T-helper 22 cell (primary cell): ENCODE results near the gene CEACAM21.
"Not testable (repeated sequence)": the region's sequence is repeated elsewhere in the genome, so short reads cannot be mapped to it uniquely, and the experiment has no call there.

Experiments
- DNase-seq: peaks from one replicate; pipeline ENCODE4 v3.0.0-alpha.2; 2020; ENCODE audit warnings: low read depth

Gene CEACAM21

DNA sequence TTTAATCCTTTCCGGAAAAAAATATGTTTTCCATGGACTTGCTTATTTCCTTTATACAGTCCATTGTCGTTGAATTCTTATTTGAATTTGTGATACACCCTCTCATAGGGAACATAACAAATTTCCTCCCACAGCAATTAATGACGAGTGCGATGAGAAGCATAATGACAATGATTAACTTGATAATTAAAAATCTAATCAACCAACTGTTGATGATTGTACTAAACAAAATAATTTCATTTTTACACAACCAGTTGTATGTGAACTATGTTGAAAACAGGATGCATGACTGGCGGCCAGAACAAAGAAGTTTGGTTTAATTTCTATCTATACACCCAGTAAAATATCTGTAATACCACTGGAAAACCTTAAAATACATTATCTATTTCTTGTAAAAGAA is 26.1 kb upstream of the CEACAM21 start:
- no peak for DNase-seq

GRCh38 chr19:41551212-41551610 is 24.8 kb upstream of the CEACAM21 start:
- no peak for DNase-seq

- DNase-seq = no peak
Observed at GRCh38 chr19:41551711-41552110, 24.3 kb upstream of the CEACAM21 start.

DNA sequence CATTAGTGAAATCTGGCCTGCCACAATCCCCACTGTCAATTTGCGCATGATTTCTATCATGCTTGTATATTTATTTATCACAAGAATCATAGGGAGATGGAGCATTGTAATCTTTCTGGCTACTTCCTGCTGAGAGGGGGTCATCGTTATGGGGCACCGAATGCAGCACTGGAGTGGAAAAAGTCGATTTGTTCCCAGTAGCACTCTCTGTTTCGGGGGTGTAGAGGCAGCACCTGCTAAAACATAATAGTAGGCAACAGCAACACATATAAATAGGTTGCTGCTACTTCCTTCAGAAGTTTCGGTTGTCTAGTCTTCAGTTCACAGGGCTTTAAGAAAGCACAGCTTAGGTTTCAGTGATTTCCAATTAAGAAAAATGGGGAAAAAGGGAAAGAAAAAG is 23.4 kb upstream of the CEACAM21 start:
- no peak for DNase-seq

DNA sequence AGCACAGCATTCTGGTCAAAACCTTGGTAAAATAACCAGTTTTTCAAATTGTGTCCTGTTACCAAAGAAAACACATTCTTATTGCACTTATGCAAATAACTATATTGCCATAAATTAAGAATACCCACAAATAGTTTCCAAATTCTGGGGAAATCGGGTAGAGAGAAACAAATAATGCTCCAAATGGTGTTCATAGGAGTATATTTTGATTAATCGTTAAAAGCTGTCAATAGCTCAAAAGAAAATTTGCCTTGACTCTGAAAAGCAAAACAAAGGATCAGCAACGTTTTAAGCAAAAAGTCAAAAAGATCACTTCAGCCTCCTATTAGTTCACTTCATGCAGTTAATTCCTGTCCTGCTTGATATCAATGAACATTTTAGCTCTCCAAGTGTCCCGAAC is 22.2 kb upstream of the CEACAM21 start:
- DNase-seq = no peak

GRCh38 chr19:41554907-41555306 is 21.1 kb upstream of the CEACAM21 start:
- DNase-seq = peak; percentile 28

DNA sequence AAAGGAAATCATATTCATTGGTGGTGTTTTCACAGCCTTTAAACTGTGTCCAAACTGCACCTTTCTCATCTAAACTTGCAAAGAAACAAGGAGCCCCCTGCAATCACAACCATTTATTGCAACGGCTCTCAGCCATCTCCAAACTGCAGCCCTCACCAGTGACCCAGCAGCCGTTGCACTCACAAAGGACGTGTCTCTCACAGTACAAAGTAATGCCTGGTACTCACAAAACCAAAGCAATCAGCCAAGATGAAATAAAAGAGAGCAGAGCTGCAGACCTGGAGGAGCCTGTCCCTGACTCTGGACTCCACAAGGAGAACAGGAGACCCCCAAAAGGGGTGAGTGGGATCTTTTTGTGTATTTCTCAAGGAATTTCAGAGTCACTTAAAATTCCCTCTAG is 20.2 kb upstream of the CEACAM21 start:
- DNase-seq = no peak

DNA sequence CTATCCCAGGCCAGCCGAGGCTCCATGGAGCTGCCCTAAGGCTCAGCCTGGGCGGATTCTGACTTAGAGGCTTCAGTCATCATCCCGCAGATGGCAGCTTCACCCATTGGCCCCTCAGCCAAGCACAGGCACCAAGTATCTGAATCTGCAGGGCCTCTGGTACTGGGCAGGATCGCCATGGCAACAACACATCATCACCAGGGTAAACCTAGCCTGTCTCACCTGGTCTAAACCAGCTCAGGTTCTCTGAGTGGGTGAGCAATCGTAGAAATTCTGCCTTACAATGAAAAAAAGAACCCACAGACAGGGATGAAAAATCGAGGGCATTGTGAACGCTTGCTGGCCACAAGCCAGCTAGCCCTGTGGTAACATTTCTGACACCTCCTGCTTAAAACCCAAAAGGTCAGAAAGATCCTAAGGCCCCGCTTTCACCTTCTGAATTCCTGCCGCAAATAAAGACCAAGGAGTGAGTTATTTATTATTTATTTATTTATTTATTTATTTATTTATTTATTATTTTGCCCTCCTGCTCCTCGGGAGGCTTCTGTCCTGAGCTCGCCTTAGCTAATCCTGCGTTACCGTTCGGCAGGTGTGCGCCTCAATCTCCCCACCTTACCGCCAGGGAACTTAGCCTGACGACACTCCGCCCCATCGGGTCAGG is 12.0 kb upstream of the CEACAM21 start:
- peak; percentile 44 for DNase-seq

GRCh38 chr19:41564515-41565378 is 11.2 kb upstream of the CEACAM21 start:
- DNase-seq = no peak

DNA sequence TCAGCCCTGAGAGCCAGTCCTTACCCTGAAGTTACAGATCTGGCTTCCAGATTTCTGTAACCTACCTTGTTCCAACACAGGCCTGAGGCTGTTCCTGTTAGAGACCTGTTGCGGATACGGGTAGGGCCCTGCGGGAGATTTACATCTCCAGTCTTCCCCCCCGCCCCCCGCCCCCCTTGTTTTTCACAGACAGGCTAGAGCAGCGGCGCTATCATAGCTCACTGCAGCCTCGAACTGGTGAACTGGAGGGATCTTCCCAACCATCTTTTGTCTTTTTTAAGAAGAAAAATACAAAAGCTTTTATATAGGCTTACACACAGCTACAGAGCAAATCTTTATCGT is 10.6 kb upstream of the CEACAM21 start:
- no peak for DNase-seq

DNA sequence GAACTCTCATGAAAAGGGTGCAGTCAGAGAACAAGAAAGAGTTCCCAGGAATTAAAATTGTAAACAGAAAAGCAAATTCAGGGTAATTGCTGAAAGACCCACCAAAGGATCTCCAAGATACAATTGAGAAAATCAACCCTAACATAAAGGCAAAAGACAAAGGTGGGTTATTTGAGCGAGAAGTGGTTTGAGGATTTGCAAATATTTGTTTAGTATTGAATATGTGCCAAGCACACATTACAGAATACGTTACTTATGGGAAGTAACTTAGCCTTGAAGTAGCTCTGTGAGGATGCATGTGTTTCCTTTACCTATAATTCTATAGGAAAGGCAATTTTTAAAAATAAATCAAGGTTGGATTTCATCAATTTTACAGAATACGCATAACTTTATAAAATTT is 10.0 kb upstream of the CEACAM21 start:
- no peak for DNase-seq

DNA sequence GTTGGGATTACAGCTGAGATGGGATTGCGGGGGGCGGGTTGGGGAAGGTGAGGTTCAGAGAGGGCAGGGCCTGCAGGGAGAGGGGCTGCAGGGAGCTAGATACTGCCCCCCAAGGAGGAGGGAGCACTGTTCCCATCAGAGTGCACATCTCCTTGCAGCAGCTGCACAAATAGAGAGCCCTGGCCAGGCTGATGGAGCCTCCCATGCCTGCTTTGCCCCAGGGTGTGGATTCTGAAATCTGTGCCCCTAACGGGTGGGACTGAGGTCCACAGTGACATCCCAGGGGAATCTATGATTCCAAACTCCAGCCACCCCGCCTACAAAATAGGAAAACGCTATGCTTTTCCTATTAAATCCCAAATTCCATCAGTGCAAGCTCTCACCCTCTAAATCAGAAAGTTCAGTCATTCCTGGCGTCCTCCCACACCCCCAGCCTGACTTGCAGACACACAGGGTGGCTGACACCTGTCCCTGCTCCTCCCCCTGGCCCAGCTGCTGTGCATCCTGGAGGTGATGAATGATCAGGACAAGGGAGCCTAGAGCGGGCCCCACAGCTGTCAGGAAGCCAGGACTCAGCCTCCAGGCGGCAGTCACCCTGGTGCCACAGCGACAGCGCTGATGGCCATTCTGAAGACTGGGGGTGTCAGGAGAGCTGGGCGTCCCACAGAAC is 6.3 kb upstream of the CEACAM21 start:
- DNase-seq = no peak

DNA sequence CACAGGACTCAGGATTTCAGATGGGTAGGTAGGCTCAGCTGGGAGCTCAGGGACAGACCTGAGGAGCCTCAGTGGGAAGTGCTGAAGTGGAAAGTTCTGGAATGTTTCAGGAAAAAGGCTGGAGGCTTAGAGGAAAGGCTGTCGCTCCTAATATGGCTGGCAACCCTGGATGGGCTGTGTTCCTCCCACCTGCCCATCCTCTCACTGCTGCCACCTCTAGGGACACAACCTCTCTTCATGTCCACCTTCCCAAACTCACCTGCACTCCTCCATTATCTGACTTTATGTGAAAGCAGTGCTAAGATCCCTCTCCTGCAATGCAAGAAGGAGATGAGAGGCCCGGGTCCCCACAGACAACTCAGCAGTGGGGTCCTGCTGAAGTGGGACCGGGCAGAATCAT is 5.8 kb upstream of the CEACAM21 start:
- DNase-seq = no peak

- peak; percentile 64 for DNase-seq
Observed at GRCh38 chr19:41570639-41571112, 5.3 kb upstream of the CEACAM21 start.

- no peak for DNase-seq
Observed at GRCh38 chr19:41577144-41577830, 1.3 kb downstream of the CEACAM21 start.

- no peak for DNase-seq
Observed at GRCh38 chr19:41577833-41578232, 1.9 kb downstream of the CEACAM21 start.

DNA sequence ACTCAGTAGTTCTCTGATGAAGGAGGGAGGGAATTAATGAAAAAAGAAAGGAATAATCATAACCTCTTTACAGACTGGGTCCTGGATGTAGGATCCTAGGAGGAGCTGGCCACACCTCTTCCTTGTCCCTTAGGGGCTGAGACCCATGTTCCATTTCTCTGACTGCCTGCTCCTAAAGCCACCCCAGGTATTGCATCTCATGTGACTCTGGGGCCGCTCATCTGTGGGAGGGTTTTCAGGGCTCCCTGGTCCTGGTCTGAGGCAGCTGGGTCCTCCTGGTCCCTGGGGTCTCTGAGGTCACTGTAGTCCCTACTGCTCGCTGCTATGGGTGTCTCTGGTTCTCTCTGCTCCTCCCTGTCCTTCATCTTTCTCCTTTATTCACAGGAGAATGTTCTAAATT is 2.9 kb downstream of the CEACAM21 start:
- DNase-seq = no peak

DNA sequence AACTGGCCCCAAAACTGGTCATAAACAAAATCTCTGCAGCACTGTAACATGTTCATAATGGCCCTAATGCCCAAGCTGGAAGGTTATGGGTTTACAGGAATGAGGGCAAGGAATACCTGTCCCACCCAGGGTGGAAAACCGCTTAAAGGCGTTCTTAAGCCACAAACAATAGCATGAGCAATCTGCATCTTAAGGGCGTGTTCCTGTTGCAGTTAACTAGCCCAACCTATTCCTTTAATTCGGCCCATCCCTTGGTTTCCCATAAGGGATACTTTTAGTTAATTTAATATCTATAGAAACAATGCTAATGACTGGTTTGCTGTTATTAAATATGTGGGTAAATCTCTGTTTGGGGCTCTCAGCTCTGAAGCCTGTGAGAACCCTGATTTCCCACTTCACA is 5.1 kb downstream of the CEACAM21 start:
- DNase-seq = not testable (repeated sequence)

DNA sequence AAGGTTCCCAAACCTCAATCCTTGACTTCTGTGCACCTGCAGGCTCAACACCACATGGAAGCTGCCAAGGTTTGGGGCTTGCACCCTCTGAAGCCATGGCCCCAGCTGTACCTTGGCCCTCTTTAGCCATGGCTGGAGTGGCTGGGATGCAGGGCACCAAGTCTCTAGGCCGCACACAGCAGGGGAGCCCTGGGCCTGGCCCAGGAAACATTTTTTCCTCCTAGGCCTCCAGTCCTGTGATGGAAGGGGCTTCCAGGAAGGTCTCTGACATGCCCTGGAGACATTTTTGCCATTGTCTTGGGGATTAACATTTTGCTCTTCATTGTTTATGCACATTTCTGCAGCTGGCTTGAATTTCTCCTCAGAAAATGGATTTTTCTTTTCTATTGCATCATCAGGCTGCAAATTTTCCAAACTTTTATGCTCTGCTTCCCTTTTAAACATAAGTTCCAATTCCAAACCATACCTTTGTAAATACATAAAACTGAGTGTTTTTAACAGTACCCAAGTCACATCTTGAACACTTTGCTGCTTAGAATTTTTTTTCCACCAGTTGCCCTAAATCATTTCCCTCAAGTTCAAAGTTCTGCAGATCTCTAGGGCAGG is 6.7 kb downstream of the CEACAM21 start:
- not testable (repeated sequence) for DNase-seq

GRCh38 chr19:41584260-41584810 is 8.4 kb downstream of the CEACAM21 start:
- DNase-seq = no peak

DNA sequence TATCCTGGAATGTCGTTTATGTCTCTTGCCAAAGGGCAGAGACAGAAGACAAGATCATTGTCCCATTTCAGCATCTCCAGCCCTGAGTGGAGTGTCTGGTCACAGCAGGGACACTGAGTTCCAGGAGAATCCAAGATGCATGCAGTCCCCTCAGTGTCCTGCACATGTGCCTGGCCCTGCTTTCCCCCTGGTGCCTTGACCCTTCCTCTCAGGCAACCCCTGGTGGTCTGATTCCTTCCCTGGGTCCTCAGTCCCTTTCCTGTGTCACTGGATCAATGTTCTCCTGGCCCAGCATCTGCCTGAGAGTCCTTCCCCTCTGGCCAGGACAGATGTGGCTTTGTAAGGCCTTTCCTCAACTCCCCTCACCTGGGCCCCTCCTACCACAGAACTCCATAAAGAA is 9.0 kb downstream of the CEACAM21 start:
- no peak for DNase-seq

GRCh38 chr19:41586064-41586463 is 10.1 kb downstream of the CEACAM21 start:
- no peak for DNase-seq
